ENCODE results near the gene C9orf78.

The C9orf78 gene

GRCh38 chr9:129823542-129823934 lies 11.5 kb downstream of the C9orf78 start:
- TF ChIP-seq RAD21 (IDR thresholded peaks at IDR 0.05; ENCODE audit: low read depth) (no peak), TAF1 (IDR thresholded peaks at IDR 0.05; ENCODE audit: low read depth) (no peak), FOXM1 (IDR thresholded peaks at IDR 0.05; ENCODE audit: borderline replicate concordance, low read depth) (no peak), TEAD4 (IDR thresholded peaks at IDR 0.05) (no peak), EP300 (IDR thresholded peaks at IDR 0.05; ENCODE audit: borderline replicate concordance) (no peak), ZBTB7A (IDR thresholded peaks at IDR 0.05; ENCODE audit: low read depth) (no peak), NFIC (IDR thresholded peaks at IDR 0.05) (no peak), YY1 (IDR thresholded peaks at IDR 0.05; ENCODE audit: low read depth) (no peak), MAX (IDR thresholded peaks at IDR 0.05) (no peak), CEBPB (IDR thresholded peaks at IDR 0.05) (no peak), TCF12 (IDR thresholded peaks at IDR 0.05; ENCODE audit: low read depth) (no peak), CREB1 (IDR thresholded peaks at IDR 0.05; ENCODE audit: low read depth) (no peak), EGR1 (IDR thresholded peaks at IDR 0.05) (no peak)
- TF ChIP-seq, protein P1, sequence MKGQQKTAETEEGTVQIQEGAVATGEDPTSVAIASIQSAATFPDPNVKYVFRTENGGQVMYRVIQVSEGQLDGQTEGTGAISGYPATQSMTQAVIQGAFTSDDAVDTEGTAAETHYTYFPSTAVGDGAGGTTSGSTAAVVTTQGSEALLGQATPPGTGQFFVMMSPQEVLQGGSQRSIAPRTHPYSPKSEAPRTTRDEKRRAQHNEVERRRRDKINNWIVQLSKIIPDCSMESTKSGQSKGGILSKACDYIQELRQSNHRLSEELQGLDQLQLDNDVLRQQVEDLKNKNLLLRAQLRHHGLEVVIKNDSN (IDR thresholded peaks at IDR 0.05) = no peak
- TF ChIP-seq, protein P2, sequence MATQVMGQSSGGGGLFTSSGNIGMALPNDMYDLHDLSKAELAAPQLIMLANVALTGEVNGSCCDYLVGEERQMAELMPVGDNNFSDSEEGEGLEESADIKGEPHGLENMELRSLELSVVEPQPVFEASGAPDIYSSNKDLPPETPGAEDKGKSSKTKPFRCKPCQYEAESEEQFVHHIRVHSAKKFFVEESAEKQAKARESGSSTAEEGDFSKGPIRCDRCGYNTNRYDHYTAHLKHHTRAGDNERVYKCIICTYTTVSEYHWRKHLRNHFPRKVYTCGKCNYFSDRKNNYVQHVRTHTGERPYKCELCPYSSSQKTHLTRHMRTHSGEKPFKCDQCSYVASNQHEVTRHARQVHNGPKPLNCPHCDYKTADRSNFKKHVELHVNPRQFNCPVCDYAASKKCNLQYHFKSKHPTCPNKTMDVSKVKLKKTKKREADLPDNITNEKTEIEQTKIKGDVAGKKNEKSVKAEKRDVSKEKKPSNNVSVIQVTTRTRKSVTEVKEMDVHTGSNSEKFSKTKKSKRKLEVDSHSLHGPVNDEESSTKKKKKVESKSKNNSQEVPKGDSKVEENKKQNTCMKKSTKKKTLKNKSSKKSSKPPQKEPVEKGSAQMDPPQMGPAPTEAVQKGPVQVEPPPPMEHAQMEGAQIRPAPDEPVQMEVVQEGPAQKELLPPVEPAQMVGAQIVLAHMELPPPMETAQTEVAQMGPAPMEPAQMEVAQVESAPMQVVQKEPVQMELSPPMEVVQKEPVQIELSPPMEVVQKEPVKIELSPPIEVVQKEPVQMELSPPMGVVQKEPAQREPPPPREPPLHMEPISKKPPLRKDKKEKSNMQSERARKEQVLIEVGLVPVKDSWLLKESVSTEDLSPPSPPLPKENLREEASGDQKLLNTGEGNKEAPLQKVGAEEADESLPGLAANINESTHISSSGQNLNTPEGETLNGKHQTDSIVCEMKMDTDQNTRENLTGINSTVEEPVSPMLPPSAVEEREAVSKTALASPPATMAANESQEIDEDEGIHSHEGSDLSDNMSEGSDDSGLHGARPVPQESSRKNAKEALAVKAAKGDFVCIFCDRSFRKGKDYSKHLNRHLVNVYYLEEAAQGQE (IDR thresholded peaks at IDR 0.05; ENCODE audit: low read depth) = no peak

DNA sequence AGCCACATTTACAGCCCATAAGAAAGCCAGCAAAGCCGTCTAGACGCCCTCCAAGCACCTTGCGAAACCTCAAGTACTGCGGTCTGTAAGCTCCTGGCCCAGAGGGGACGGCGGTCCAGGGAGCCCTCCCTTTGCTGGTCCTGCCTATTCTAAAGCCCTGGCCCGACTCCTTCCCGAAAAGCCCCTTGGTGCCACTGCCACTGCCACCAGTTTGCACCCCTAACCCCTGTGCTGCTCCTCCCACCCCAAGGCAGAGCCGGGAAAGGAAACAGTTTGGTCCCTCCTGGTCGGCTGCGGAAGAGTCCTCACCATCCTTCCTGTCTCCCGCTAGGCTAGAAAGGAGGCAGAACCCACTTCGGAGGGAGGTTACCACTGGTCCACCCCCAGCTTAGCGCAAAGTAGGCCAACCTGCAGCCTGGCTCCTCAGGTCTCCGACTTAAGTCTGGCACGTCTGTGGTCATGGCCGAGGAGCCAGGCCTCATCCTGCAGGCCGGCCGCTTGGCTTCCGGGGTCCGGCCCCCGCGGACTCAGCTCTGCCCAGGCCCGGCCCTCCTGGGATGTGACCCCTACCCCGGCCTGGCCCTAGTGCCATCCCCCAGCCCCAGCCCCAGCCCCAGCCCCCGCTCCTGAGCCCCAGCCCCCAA lies 12.1 kb downstream of the C9orf78 start:
- no peak for TF ChIP-seq CEBPB (IDR thresholded peaks at IDR 0.05)
- no peak for TF ChIP-seq CREB1 (IDR thresholded peaks at IDR 0.05; ENCODE audit: low read depth)
- no peak for TF ChIP-seq MAX (IDR thresholded peaks at IDR 0.05)
- TF ChIP-seq, protein P2 (IDR thresholded peaks at IDR 0.05; ENCODE audit: low read depth) = no peak
- TF ChIP-seq YY1 (IDR thresholded peaks at IDR 0.05; ENCODE audit: low read depth) = no peak
- no peak for TF ChIP-seq ZBTB7A (IDR thresholded peaks at IDR 0.05; ENCODE audit: low read depth)
- no peak for TF ChIP-seq TAF1 (IDR thresholded peaks at IDR 0.05; ENCODE audit: low read depth)
- TF ChIP-seq, protein P1 (IDR thresholded peaks at IDR 0.05) = no peak

GRCh38 chr9:129816501-129817435 lies 18.3 kb downstream of the C9orf78 start:
- TF ChIP-seq TAF1 (IDR thresholded peaks at IDR 0.05; ENCODE audit: low read depth) = no peak
- TF ChIP-seq, protein P1 (IDR thresholded peaks at IDR 0.05) = no peak
- TF ChIP-seq NFIC (IDR thresholded peaks at IDR 0.05) = no peak
- no peak for TF ChIP-seq TCF12 (IDR thresholded peaks at IDR 0.05; ENCODE audit: low read depth)
- TF ChIP-seq YY1 (IDR thresholded peaks at IDR 0.05; ENCODE audit: low read depth) = no peak
- TF ChIP-seq ZBTB7A (IDR thresholded peaks at IDR 0.05; ENCODE audit: low read depth) = no peak
- TF ChIP-seq CEBPB (IDR thresholded peaks at IDR 0.05) = no peak
- no peak for TF ChIP-seq MAX (IDR thresholded peaks at IDR 0.05)
- TF ChIP-seq RAD21 (IDR thresholded peaks at IDR 0.05; ENCODE audit: low read depth) = no peak
- no peak for TF ChIP-seq EGR1 (IDR thresholded peaks at IDR 0.05)
- no peak for TF ChIP-seq FOXM1 (IDR thresholded peaks at IDR 0.05; ENCODE audit: borderline replicate concordance, low read depth)
- TF ChIP-seq CREB1 (IDR thresholded peaks at IDR 0.05; ENCODE audit: low read depth) = no peak
- no peak for TF ChIP-seq EP300 (IDR thresholded peaks at IDR 0.05; ENCODE audit: borderline replicate concordance)
- TF ChIP-seq TEAD4 (IDR thresholded peaks at IDR 0.05) = no peak
- TF ChIP-seq, protein P2 (IDR thresholded peaks at IDR 0.05; ENCODE audit: low read depth) = no peak

Measured in Ishikawa (cell line).